ENCODE results near the gene MGAT4A.

DNA sequence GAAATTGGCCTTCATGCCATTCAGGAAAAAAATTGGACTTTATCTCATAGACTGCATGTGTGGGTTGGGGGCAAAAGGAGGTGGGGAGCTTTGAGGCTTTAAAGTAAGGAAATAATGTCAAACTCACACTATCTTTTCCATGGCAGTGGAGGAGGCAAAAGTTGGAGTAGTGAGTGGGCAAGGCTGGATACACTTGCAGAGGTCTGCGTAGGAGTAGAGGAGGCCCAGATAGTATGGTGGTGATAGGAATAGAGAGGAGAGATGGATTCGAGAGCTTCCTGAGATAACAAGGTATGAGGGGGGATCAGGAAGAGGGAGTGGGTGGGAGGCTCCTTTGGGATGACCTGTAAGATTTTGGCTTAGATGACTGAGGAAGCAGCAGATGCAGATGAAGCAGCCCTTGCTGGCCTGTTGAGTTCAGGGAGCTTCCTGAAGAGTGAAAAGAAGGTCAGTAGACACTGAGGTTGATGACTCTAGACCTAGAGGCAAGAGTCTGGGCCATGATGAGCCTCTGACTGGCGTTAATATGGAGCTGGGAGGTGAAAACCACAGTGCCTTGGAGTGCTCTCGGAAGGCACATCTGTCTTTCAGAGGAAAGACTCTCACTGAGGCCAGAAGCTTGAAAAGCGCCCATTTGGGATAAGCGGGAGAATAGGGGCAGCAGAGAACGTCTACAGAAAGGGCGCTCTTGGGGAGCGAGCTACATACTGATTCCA, 116.8 kb downstream of the MGAT4A start:
- no peak for TF ChIP-seq EZH2 (IDR thresholded peaks at IDR 0.05; ENCODE audit: borderline replicate concordance, insufficient read depth, low read depth, low read length, poor library complexity, severe bottlenecking)
- TF ChIP-seq, protein P1, sequence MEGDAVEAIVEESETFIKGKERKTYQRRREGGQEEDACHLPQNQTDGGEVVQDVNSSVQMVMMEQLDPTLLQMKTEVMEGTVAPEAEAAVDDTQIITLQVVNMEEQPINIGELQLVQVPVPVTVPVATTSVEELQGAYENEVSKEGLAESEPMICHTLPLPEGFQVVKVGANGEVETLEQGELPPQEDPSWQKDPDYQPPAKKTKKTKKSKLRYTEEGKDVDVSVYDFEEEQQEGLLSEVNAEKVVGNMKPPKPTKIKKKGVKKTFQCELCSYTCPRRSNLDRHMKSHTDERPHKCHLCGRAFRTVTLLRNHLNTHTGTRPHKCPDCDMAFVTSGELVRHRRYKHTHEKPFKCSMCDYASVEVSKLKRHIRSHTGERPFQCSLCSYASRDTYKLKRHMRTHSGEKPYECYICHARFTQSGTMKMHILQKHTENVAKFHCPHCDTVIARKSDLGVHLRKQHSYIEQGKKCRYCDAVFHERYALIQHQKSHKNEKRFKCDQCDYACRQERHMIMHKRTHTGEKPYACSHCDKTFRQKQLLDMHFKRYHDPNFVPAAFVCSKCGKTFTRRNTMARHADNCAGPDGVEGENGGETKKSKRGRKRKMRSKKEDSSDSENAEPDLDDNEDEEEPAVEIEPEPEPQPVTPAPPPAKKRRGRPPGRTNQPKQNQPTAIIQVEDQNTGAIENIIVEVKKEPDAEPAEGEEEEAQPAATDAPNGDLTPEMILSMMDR (IDR thresholded peaks at IDR 0.05), result no peak
